Spleen (tissue), 11 donors: ENCODE results near the gene DDI2. TPM values are rescaled to one million over a fixed set of nuclear protein-coding genes. Genes with fewer than 3 reads are reported as not detected.

Experiments used
- DNase-seq: peaks from one replicate; pipeline ENCODE4 v3.0.0-alpha.2; 2020
- H3K27ac ChIP-seq, 8 donors: fragments of 200-600 bp; sonication (generic) in 7 of 8; 1 replicate in 4 of 8; 2 replicates in 4 of 8; pipeline versions ENCODE4 v1.5.0 to v1.8.0; 2016 to 2021; ENCODE audit warnings: inconsistent platforms in 4 of 8, mild to moderate bottlenecking in 4 of 8, moderate library complexity in 1 of 8
- H3K27me3 ChIP-seq, 7 donors: fragments of 200-600 bp; sonication (generic) in 6 of 7; replicated peaks in 1 of 7; 1 replicate in 4 of 7; 2 replicates in 3 of 7; pipeline versions ENCODE4 v1.5.0 to v1.8.0; 2016 to 2021; ENCODE audit warnings: inconsistent platforms in 3 of 7, mild to moderate bottlenecking in 1 of 7
- H3K36me3 ChIP-seq, 6 donors: fragments of 200-600 bp; sonication (generic) in 5 of 6; 1 replicate in 4 of 6; 2 replicates in 2 of 6; pipeline versions ENCODE4 v1.5.0 to v1.8.0; 2016 to 2021; ENCODE audit warnings: inconsistent platforms in 2 of 6
- H3K4me1 ChIP-seq, 6 donors: fragments of 200-600 bp; sonication (generic) in 5 of 6; 1 replicate in 3 of 6; 2 replicates in 3 of 6; pipeline versions ENCODE4 v1.5.0 to v1.8.0; 2016 to 2021; ENCODE audit warnings: inconsistent platforms in 3 of 6
- H3K4me3 ChIP-seq, 8 donors: fragments of 200-600 bp; sonication (generic) in 7 of 8; 1 replicate in 4 of 8; 2 replicates in 4 of 8; pipeline versions ENCODE4 v1.5.0 to v1.8.0; 2016 to 2021; ENCODE audit warnings: inconsistent platforms in 4 of 8, mild to moderate bottlenecking in 4 of 8, moderate library complexity in 2 of 8
- H3K9me3 ChIP-seq, 8 donors: fragments of 200-600 bp; sonication (generic) in 7 of 8; 1 replicate in 4 of 8; 2 replicates in 4 of 8; pipeline versions ENCODE4 v1.5.0 to v1.8.0; 2016 to 2021; ENCODE audit warnings: inconsistent platforms in 4 of 8
- CTCF ChIP-seq, 11 experiments: fragments of 200-600 bp in 7 of 11; fragments of 450-650 bp in 4 of 11; sonication (generic) in 4 of 11; IDR thresholded peaks in 8 of 11; conservative IDR thresholded peaks in 3 of 11; 1 replicate in 7 of 11; 2 replicates in 4 of 11; pipeline versions ENCODE4 v1.4.0 to v1.8.0; 2016 to 2021; ENCODE audit warnings: antibody characterized with exemption in 11 of 11, inconsistent platforms in 4 of 11, mild to moderate bottlenecking in 1 of 11
- POLR2A ChIP-seq, 3 donors: fragments of 450-650 bp; IDR thresholded peaks; one replicate each; pipeline ENCODE4 v1.5.1; 2017; ENCODE audit warnings: antibody characterized with exemption in 3 of 3, mild to moderate bottlenecking in 1 of 3
- POLR2AphosphoS5 ChIP-seq, 3 donors: sonication (generic); formaldehyde crosslinking; IDR thresholded peaks; one replicate each; pipeline ENCODE4 v1.5.1; 2017; ENCODE audit warnings: antibody characterized with exemption in 3 of 3
- WGBS, 5 donors: extraction: QIAGEN DNeasy Blood & Tissue Kit in 3 of 5; methylation state at CpG; one replicate each; pipeline versions ENCODE4 v1.1.5 to v1.1.7; 2013 to 2018; 5-methylcytosine and 5-hydroxymethylcytosine counted together
- intact Hi-C: fragments of 100-400 bp; cut with DNase I; formaldehyde crosslinking; loops from one replicate; pipeline ENCODE4 v1.15.0; 2023; ENCODE audit warnings: low total_unique reads
- polyA plus RNA-seq, 3 donors: library from polyadenylated mRNA; stranded (reverse); fragments of 200-250 nt; gene quantifications; one replicate each; pipeline ENCODE4 v1.2.1, GENCODE V29; 2013
- total RNA-seq, 7 donors: library from RNA; depleted of rRNA in 3 of 7; stranded (reverse); fragments of >200 nt in 3 of 7; fragmentation: NEBNext Ultra II Directional in 4 of 7; extraction: Animal tissue kit (Norgen Biotek cat#: 25700) in 4 of 7; gene quantifications; one replicate each; pipeline versions ENCODE4 v1.1.0 to v1.2.1, GENCODE V29; 2016 to 2021
- donor health status: healthy with polysubstance abuse.
- donor health status: DM: no; HTN: no; CAD: no; lungs with moderate emphysema.
- donor health status: DM: no; HTN: no; CAD: no.
- donor health status: Bipolar disorder and iron deficiency.
- donor health status: healthy.
- donor health status: DM: no; HTN: no; CAD: no.
- donor health status: DM: yes; HTN: yes; CAD: no.

DDI2 gene
- total and polyA plus RNA-seq, 10 donors = 4.8 to 75.4 (median 45.2) TPM

- Histone ChIP-seq H3K27me3 (no peaks in the 10 kb centered on the region), H3K27ac (peak overlapping the region in 2 of 8 donors; percentile 84 to 89), H3K9me3 (no peaks in the 10 kb centered on the region), H3K4me1 (peaks cover 0 to 42% (median 27%) of the 10 kb centered on the region in 6 donors), H3K36me3 (peaks cover 0 to 12% (median 6%) of the 10 kb centered on the region in 6 donors), H3K4me3 (no peak overlapping the region)
- TF ChIP-seq POLR2AphosphoS5 (IDR thresholded peaks at IDR 0.05) (no peak), CTCF (IDR thresholded peaks at IDR 0.05 in 8 of 11, conservative IDR thresholded peaks at IDR 0.05 in 3 of 11) (no peak), POLR2A (IDR thresholded peaks at IDR 0.05) (no peak)
- intact Hi-C loops = no loop called here
- 46 to 88% (median 69%) methylated on average over 4 of the region's 4 CpGs for WGBS, 5 donors
- DNase-seq = no peak
Measured at GRCh38 chr1:15577691-15578090, 39.6 kb upstream of the DDI2 start.

GRCh38 chr1:15578921-15579682, 38.2 kb upstream of the DDI2 start:
- 59 to 79% (median 68%) methylated on average over 6 to 16 of the region's 16 CpGs for WGBS, 5 donors
- peak overlapping the region; percentile 60 to 89 (median 84) for H3K27ac ChIP-seq
- DNase-seq = peak; percentile 82

GRCh38 chr1:15579683-15580047, 37.6 kb upstream of the DDI2 start:
- H3K27me3 ChIP-seq = peaks cover 0 to 3% (median 0%) of the 10 kb centered on the region in 7 donors
- no peak for TF ChIP-seq POLR2A (IDR thresholded peaks at IDR 0.05)
- no peak for TF ChIP-seq CTCF (IDR thresholded peaks at IDR 0.05 in 8 of 11, conservative IDR thresholded peaks at IDR 0.05 in 3 of 11)
- TF ChIP-seq POLR2AphosphoS5 (IDR thresholded peaks at IDR 0.05) = no peak
- H3K4me1 ChIP-seq = peaks cover 0 to 52% (median 38%) of the 10 kb centered on the region in 6 donors
- H3K36me3 ChIP-seq = peaks cover 0 to 8% (median 6%) of the 10 kb centered on the region in 6 donors
- no peaks in the 10 kb centered on the region for H3K9me3 ChIP-seq
- H3K4me3 ChIP-seq = no peak overlapping the region
- intact Hi-C loops = no loop called here
- peak overlapping the region; percentile 60 to 89 (median 84) for H3K27ac ChIP-seq
- DNase-seq = no peak

More at GRCh38 chr1:15578921-15579682, 38.2 kb upstream of the DDI2 start:
- peaks cover 0 to 46% (median 32%) of the 10 kb centered on the region in 6 donors for H3K4me1 ChIP-seq
- H3K27me3 ChIP-seq = no peaks in the 10 kb centered on the region
- peak in 2 of 3 donors; percentile 59 to 63 for TF ChIP-seq POLR2AphosphoS5 (IDR thresholded peaks at IDR 0.05)
- TF ChIP-seq CTCF (IDR thresholded peaks at IDR 0.05 in 8 of 11, conservative IDR thresholded peaks at IDR 0.05 in 3 of 11) = no peak
- TF ChIP-seq POLR2A (IDR thresholded peaks at IDR 0.05) = peak in 1 of 3 donors; percentile 20
- H3K36me3 ChIP-seq = peaks cover 0 to 12% (median 6%) of the 10 kb centered on the region in 6 donors
- H3K9me3 ChIP-seq = no peaks in the 10 kb centered on the region
- intact Hi-C loops = no loop called here
- no peak overlapping the region for H3K4me3 ChIP-seq

GRCh38 chr1:15583016-15583706, 34.1 kb upstream of the DDI2 start:
- Histone ChIP-seq H3K27ac (no peak overlapping the region), H3K4me1 (peaks cover 0 to 50% (median 37%) of the 10 kb centered on the region in 6 donors), H3K36me3 (peaks cover 0 to 9% (median 0%) of the 10 kb centered on the region in 6 donors), H3K27me3 (peaks cover 0 to 6% (median 0%) of the 10 kb centered on the region in 7 donors), H3K9me3 (no peaks in the 10 kb centered on the region), H3K4me3 (no peak overlapping the region)
- intact Hi-C loops = no loop called here
- WGBS, 5 donors = 91 to 97% (median 94%) methylated on average over 18 of the region's 18 CpGs
- TF ChIP-seq POLR2AphosphoS5 (IDR thresholded peaks at IDR 0.05) = no peak
- TF ChIP-seq CTCF (IDR thresholded peaks at IDR 0.05 in 8 of 11, conservative IDR thresholded peaks at IDR 0.05 in 3 of 11) = no peak
- TF ChIP-seq POLR2A (IDR thresholded peaks at IDR 0.05) = no peak
- no peak for DNase-seq
